Measurements from ENCODE around the gene MVP.

DNA sequence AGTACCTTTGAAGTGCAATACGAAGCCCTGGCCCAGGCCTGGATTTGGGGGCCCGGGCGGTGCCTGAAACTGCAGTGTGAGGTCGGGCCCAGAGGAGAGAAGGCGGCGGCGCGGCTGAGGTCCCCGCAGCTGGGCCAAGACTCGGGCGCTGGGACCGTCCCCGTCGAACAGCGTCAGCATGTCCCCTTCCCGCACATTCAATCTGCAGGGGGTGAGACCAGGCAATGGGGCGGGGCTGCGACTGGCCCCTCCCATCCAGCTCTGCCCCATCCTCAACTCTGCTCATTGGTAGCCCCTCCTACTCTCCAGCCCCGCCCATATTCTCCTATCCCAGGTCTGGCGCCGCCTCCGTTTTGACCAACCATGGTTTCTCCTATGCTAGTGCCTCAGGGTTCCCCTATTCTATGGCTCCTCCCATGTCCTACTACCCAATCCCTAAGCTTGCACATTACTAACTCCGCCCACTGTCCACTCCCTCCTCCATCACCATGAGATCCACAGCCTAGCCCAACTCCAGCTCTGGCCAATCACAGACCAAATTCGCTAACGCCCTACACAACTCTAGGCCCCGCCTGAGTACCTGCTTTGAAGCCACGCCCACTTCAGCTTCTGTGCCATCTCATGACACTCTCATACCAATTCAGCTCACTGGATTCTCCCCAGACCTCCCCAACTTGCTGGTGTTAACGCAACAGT lies 57.2 kb downstream of the MVP start:
- TF ChIP-seq, protein P1, sequence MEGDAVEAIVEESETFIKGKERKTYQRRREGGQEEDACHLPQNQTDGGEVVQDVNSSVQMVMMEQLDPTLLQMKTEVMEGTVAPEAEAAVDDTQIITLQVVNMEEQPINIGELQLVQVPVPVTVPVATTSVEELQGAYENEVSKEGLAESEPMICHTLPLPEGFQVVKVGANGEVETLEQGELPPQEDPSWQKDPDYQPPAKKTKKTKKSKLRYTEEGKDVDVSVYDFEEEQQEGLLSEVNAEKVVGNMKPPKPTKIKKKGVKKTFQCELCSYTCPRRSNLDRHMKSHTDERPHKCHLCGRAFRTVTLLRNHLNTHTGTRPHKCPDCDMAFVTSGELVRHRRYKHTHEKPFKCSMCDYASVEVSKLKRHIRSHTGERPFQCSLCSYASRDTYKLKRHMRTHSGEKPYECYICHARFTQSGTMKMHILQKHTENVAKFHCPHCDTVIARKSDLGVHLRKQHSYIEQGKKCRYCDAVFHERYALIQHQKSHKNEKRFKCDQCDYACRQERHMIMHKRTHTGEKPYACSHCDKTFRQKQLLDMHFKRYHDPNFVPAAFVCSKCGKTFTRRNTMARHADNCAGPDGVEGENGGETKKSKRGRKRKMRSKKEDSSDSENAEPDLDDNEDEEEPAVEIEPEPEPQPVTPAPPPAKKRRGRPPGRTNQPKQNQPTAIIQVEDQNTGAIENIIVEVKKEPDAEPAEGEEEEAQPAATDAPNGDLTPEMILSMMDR (conservative IDR thresholded peaks at IDR 0.05; ENCODE audit: low read length) = no peak
- TF ChIP-seq EZH2phosphoT487 (IDR thresholded peaks at IDR 0.05; ENCODE audit: borderline replicate concordance, low read depth, low read length) = no peak

All from OCI-LY7 (cell line).